ENCODE results near the gene TBC1D4. TPM values are rescaled to one million over a fixed set of nuclear protein-coding genes. Genes with fewer than 3 reads are reported as not detected.

Gene TBC1D4
- total and polyA plus RNA-seq, 2 experiments from 2014 or later, result 18.7 to 38.2 TPM

DNA sequence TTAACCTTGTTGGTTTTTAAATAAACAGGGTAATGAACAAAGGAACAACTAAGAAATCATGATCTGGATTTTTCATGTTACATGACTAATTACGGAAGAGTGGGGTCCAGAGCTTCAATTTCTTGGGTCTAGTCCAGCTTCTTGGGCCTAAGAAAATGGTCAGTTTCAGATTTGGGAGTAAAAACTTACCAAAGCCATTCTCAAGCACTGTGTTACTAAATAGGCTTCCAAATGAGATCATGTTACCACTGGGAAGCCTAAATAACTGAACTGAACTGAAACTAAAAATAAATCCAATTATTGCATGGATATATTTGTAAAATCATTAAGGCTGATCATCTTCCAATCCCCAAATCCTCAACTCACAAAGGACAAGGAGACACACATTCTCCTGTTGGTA lies 13.9 kb downstream of the TBC1D4 start (continued):
- TF ChIP-seq POLR2AphosphoS5 (IDR thresholded peaks at IDR 0.05; ENCODE audit: low read depth) (no peak), EZH2phosphoT487 (IDR thresholded peaks at IDR 0.05; ENCODE audit: unreplicated experiment) (no peak), CREB1 (CRISPR knock-in tag; IDR thresholded peaks at IDR 0.05; ENCODE audit: low read depth) (no peak), ZNF114 (CRISPR knock-in tag; IDR thresholded peaks at IDR 0.05) (no peak)
- TF ChIP-seq, protein P1, sequence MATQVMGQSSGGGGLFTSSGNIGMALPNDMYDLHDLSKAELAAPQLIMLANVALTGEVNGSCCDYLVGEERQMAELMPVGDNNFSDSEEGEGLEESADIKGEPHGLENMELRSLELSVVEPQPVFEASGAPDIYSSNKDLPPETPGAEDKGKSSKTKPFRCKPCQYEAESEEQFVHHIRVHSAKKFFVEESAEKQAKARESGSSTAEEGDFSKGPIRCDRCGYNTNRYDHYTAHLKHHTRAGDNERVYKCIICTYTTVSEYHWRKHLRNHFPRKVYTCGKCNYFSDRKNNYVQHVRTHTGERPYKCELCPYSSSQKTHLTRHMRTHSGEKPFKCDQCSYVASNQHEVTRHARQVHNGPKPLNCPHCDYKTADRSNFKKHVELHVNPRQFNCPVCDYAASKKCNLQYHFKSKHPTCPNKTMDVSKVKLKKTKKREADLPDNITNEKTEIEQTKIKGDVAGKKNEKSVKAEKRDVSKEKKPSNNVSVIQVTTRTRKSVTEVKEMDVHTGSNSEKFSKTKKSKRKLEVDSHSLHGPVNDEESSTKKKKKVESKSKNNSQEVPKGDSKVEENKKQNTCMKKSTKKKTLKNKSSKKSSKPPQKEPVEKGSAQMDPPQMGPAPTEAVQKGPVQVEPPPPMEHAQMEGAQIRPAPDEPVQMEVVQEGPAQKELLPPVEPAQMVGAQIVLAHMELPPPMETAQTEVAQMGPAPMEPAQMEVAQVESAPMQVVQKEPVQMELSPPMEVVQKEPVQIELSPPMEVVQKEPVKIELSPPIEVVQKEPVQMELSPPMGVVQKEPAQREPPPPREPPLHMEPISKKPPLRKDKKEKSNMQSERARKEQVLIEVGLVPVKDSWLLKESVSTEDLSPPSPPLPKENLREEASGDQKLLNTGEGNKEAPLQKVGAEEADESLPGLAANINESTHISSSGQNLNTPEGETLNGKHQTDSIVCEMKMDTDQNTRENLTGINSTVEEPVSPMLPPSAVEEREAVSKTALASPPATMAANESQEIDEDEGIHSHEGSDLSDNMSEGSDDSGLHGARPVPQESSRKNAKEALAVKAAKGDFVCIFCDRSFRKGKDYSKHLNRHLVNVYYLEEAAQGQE (IDR thresholded peaks at IDR 0.05; ENCODE audit: unreplicated experiment), result no peak
- TF ChIP-seq, protein P2, sequence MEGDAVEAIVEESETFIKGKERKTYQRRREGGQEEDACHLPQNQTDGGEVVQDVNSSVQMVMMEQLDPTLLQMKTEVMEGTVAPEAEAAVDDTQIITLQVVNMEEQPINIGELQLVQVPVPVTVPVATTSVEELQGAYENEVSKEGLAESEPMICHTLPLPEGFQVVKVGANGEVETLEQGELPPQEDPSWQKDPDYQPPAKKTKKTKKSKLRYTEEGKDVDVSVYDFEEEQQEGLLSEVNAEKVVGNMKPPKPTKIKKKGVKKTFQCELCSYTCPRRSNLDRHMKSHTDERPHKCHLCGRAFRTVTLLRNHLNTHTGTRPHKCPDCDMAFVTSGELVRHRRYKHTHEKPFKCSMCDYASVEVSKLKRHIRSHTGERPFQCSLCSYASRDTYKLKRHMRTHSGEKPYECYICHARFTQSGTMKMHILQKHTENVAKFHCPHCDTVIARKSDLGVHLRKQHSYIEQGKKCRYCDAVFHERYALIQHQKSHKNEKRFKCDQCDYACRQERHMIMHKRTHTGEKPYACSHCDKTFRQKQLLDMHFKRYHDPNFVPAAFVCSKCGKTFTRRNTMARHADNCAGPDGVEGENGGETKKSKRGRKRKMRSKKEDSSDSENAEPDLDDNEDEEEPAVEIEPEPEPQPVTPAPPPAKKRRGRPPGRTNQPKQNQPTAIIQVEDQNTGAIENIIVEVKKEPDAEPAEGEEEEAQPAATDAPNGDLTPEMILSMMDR (conservative IDR thresholded peaks at IDR 0.05; ENCODE audit: low read depth in 2 of 2), result no peak

DNA sequence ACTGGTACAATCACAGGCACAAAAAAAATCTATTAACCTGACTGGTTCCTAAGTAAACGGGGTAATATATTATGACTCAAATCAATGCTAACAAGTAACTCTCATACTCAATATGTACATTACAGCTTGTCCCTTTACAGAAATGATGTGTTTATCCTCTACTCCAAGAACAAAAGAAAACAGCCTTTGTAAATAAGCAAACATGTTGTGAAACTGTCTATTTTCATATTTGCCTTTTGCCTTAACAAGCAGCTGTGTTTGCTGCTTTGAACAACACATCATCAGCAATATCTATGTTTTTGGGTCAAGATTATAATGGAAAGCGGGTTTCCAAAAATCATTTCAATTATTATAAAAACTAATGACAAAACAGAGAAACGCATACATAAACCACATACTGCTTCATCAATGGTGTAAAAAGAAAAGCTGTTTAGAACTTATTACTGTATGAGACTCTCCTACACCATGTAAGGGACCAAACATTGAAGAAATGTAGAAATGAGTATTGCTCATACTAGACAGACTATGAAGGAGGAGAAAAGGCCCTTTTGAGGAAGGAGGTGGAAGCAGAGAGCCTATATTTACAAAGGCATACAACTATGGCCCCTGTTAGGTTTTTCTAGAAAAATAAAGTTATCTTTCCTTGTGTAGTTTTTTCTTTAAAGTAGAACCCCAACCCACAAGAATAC lies 14.8 kb downstream of the TBC1D4 start:
- H3K4me1 Mint-ChIP-seq, result peaks cover 14% of the 10 kb centered on the region
- H4K20me1 ChIP-seq (replicated peaks; ENCODE audit: insufficient read depth), result 0 out of 2 replicates have a peak, but pooled peaks cover 3% of the 10 kb centered on the region
- no peaks in the 10 kb centered on the region for H3K27me3 ChIP-seq (ENCODE audit: insufficient read depth)
- peaks cover 32% of the 10 kb centered on the region for H3K36me3 Mint-ChIP-seq (ENCODE audit: low read depth)
- no peak overlapping the region for H3K4me2 ChIP-seq
- peaks cover 8% of the 10 kb centered on the region for H3K36me3 ChIP-seq (ENCODE audit: insufficient read depth)
- no peaks in the 10 kb centered on the region for H3K9me2 ChIP-seq (ENCODE audit: insufficient read depth)
- H3K27ac Mint-ChIP-seq, result no peak overlapping the region
- DNase-seq (ENCODE audit: low spot score) (no peak), ATAC-seq (no peak)
- H3K4me1 ChIP-seq (ENCODE audit: insufficient read depth), result no peaks in the 10 kb centered on the region
- H3K27me3 Mint-ChIP-seq (ENCODE audit: insufficient read depth, low read depth, poor library complexity), result peaks cover 3% of the 10 kb centered on the region
- peaks cover 72% of the 10 kb centered on the region for H3K79me2 ChIP-seq (replicated peaks; ENCODE audit: insufficient read depth)
- no peak overlapping the region for H2AFZ ChIP-seq
- H3K9me3 Mint-ChIP-seq, result peaks cover 18% of the 10 kb centered on the region
- no peak overlapping the region for H3K4me3 Mint-ChIP-seq
- no peaks in the 10 kb centered on the region for H3F3A ChIP-seq (replicated peaks; ENCODE audit: low read depth)
- H3K27ac ChIP-seq (ENCODE audit: low read depth), result no peak overlapping the region
- no peak overlapping the region for H3K4me3 ChIP-seq
- TF ChIP-seq POLR2AphosphoS5 (IDR thresholded peaks at IDR 0.05; ENCODE audit: low read depth), result no peak
- TF ChIP-seq, protein P3, sequence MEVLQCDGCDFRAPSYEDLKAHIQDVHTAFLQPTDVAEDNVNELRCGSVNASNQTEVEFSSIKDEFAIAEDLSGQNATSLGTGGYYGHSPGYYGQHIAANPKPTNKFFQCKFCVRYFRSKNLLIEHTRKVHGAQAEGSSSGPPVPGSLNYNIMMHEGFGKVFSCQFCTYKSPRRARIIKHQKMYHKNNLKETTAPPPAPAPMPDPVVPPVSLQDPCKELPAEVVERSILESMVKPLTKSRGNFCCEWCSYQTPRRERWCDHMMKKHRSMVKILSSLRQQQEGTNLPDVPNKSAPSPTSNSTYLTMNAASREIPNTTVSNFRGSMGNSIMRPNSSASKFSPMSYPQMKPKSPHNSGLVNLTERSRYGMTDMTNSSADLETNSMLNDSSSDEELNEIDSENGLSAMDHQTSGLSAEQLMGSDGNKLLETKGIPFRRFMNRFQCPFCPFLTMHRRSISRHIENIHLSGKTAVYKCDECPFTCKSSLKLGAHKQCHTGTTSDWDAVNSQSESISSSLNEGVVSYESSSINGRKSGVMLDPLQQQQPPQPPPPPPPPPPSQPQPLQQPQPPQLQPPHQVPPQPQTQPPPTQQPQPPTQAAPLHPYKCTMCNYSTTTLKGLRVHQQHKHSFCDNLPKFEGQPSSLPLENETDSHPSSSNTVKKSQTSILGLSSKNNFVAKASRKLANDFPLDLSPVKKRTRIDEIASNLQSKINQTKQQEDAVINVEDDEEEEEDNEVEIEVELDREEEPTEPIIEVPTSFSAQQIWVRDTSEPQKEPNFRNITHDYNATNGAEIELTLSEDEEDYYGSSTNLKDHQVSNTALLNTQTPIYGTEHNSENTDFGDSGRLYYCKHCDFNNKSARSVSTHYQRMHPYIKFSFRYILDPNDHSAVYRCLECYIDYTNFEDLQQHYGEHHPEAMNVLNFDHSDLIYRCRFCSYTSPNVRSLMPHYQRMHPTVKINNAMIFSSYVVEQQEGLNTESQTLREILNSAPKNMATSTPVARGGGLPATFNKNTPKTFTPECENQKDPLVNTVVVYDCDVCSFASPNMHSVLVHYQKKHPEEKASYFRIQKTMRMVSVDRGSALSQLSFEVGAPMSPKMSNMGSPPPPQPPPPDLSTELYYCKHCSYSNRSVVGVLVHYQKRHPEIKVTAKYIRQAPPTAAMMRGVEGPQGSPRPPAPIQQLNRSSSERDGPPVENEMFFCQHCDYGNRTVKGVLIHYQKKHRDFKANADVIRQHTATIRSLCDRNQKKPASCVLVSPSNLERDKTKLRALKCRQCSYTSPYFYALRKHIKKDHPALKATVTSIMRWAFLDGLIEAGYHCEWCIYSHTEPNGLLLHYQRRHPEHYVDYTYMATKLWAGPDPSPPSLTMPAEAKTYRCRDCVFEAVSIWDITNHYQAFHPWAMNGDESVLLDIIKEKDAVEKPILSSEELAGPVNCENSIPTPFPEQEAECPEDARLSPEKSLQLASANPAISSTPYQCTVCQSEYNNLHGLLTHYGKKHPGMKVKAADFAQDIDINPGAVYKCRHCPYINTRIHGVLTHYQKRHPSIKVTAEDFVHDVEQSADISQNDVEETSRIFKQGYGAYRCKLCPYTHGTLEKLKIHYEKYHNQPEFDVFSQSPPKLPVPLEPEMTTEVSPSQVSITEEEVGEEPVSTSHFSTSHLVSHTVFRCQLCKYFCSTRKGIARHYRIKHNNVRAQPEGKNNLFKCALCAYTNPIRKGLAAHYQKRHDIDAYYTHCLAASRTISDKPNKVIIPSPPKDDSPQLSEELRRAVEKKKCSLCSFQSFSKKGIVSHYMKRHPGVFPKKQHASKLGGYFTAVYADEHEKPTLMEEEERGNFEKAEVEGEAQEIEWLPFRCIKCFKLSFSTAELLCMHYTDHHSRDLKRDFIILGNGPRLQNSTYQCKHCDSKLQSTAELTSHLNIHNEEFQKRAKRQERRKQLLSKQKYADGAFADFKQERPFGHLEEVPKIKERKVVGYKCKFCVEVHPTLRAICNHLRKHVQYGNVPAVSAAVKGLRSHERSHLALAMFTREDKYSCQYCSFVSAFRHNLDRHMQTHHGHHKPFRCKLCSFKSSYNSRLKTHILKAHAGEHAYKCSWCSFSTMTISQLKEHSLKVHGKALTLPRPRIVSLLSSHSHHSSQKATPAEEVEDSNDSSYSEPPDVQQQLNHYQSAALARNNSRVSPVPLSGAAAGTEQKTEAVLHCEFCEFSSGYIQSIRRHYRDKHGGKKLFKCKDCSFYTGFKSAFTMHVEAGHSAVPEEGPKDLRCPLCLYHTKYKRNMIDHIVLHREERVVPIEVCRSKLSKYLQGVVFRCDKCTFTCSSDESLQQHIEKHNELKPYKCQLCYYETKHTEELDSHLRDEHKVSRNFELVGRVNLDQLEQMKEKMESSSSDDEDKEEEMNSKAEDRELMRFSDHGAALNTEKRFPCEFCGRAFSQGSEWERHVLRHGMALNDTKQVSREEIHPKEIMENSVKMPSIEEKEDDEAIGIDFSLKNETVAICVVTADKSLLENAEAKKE (CRISPR knock-in tag; IDR thresholded peaks at IDR 0.05), result no peak
- TF ChIP-seq, protein P4, sequence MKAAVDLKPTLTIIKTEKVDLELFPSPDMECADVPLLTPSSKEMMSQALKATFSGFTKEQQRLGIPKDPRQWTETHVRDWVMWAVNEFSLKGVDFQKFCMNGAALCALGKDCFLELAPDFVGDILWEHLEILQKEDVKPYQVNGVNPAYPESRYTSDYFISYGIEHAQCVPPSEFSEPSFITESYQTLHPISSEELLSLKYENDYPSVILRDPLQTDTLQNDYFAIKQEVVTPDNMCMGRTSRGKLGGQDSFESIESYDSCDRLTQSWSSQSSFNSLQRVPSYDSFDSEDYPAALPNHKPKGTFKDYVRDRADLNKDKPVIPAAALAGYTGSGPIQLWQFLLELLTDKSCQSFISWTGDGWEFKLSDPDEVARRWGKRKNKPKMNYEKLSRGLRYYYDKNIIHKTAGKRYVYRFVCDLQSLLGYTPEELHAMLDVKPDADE (IDR thresholded peaks at IDR 0.05), result no peak
- TF ChIP-seq ZNF114 (CRISPR knock-in tag; IDR thresholded peaks at IDR 0.05), result no peak
- TF ChIP-seq ZNF331 (CRISPR knock-in tag; IDR thresholded peaks at IDR 0.05; ENCODE audit: low read depth), result no peak
- TF ChIP-seq EZH2 (IDR thresholded peaks at IDR 0.05; ENCODE audit: low read depth, unreplicated experiment), result no peak
- TF ChIP-seq JUNB (IDR thresholded peaks at IDR 0.05; ENCODE audit: unreplicated experiment), result no peak
- no peak for TF ChIP-seq EZH2phosphoT487 (IDR thresholded peaks at IDR 0.05; ENCODE audit: unreplicated experiment)
- TF ChIP-seq NANOG (IDR thresholded peaks at IDR 0.05; ENCODE audit: borderline replicate concordance), result no peak
